HG03432 (cell line): ENCODE measurements around the gene HOXC4.
"Not testable (repeated sequence)": the region's sequence is repeated elsewhere in the genome, so short reads cannot be mapped to it uniquely, and the experiment has no call there.

ENCODE experiments used
- ATAC-seq: cut with Tn5 transposase; IDR thresholded peaks from one replicate; pipeline ENCODE4 v1.9.1; 2021; ENCODE audit warnings: mild to moderate bottlenecking, moderate library complexity; ENCODE audit not compliant: unreplicated experiment

Gene HOXC4

GRCh38 chr12:54039417-54040147, 14.1 kb upstream of the HOXC4 start:
- ATAC-seq, result no peak

GRCh38 chr12:54040148-54040494, 13.5 kb upstream of the HOXC4 start:
- no peak for ATAC-seq

GRCh38 chr12:54040648-54041047, 13.0 kb upstream of the HOXC4 start:
- no peak for ATAC-seq

GRCh38 chr12:54041097-54041690, 12.4 kb upstream of the HOXC4 start:
- no peak for ATAC-seq

GRCh38 chr12:54042033-54042432, 11.6 kb upstream of the HOXC4 start:
- not testable (repeated sequence) for ATAC-seq

GRCh38 chr12:54042970-54043853, 10.4 kb upstream of the HOXC4 start:
- ATAC-seq, result no peak

- no peak for ATAC-seq
Observed at GRCh38 chr12:54044425-54045103, 9.1 kb upstream of the HOXC4 start.

GRCh38 chr12:54045401-54045800, 8.2 kb upstream of the HOXC4 start:
- ATAC-seq, result no peak

GRCh38 chr12:54045868-54046521, 7.6 kb upstream of the HOXC4 start:
- ATAC-seq, result no peak

GRCh38 chr12:54046809-54047159, 6.9 kb upstream of the HOXC4 start:
- no peak for ATAC-seq

GRCh38 chr12:54047160-54047963, 6.3 kb upstream of the HOXC4 start:
- no peak for ATAC-seq

- ATAC-seq, result no peak
Observed at GRCh38 chr12:54047964-54048303, 5.7 kb upstream of the HOXC4 start.

GRCh38 chr12:54048406-54049093, 5.1 kb upstream of the HOXC4 start:
- no peak for ATAC-seq

GRCh38 chr12:54049108-54049507, 4.5 kb upstream of the HOXC4 start:
- no peak for ATAC-seq

GRCh38 chr12:54050482-54050810, 3.2 kb upstream of the HOXC4 start:
- ATAC-seq, result no peak

- no peak for ATAC-seq
Observed at GRCh38 chr12:54051026-54051842, 2.4 kb upstream of the HOXC4 start.

- ATAC-seq, result no peak
Observed at GRCh38 chr12:54051874-54052437, 1.7 kb upstream of the HOXC4 start.

GRCh38 chr12:54052438-54053002, 1.1 kb upstream of the HOXC4 start:
- ATAC-seq, result no peak
